Activated CD4-positive, CD25-positive, alpha-beta regulatory T cell treated with anti-CD3 and anti-CD28 coated beads, Interleukin-2, amount 50 U/mL, for 72 hours (primary cell): ENCODE measurements around the gene SEPHS2.
"Not testable (repeated sequence)": the region's sequence is repeated elsewhere in the genome, so short reads cannot be mapped to it uniquely, and the experiment has no call there.

Source experiments
- DNase-seq: peaks from one replicate; pipeline ENCODE4 v3.0.0; 2021

Gene SEPHS2

DNA sequence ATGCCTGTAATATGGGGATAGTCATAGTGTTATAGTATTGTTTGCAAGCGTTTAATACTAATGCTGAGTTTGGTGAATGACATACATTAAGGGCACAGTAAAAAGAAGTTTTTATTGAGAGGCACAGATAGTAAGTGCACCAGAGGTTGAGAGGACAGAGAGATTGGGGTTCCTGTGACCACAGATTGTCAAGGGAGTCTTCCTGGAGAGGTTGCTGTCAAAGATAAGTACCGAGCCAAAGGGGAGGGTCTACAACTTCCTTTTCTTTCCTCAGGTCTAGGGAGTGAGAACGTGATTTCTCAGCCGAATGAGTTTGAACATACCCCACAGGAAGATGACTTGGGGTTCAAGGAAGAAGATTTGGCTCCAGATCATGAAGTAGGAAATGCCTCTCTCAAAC, 48.6 kb downstream of the SEPHS2 start:
- DNase-seq = no peak

DNA sequence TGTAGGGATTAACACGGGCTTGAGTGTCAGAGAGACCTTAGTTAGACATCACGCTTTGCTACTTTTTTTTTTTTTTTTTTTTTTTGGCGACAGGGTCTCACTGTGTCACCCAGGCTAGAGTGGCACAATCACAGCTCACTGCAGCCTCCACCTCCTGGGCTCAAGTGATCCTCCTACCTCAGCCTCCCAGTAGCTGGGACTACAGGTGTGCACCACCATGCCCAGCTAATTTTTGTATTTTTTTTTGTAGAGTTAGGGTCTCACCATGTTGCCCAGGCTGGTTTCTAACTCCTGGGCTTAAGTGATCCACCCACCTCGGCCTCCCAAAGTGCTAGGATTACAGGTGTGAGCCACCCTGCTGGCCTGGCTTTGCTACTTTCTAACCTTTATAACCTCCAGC, 49.0 kb downstream of the SEPHS2 start:
- DNase-seq = not testable (repeated sequence)

DNA sequence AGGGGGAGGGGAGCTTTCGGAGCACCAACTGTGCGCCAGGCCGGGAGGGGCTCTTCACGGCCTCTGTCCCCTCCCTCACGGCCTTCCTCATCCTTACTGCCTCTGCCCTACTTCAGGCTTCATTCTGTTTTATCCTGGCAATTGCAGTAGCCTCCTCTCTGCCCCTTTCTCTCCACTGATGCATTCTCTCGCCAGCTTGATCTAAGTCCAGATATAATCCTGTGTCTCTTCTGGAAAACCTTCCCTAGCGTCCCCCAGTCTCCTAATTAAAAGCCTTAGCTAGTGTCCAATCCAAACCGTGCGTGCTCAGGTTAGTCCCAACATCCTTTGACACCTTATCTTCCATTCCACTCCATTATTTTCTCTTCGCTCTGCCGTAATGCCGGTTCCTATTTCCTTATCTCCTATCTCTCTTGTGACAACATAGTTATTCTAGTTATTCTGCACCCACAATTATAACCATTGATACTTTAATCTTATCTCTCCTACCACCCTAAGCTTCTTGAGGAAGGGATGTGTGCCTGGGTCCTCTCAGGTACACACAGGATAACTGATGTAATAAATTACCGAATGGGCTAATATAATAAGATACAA, 49.6 kb downstream of the SEPHS2 start:
- DNase-seq = no peak

DNA sequence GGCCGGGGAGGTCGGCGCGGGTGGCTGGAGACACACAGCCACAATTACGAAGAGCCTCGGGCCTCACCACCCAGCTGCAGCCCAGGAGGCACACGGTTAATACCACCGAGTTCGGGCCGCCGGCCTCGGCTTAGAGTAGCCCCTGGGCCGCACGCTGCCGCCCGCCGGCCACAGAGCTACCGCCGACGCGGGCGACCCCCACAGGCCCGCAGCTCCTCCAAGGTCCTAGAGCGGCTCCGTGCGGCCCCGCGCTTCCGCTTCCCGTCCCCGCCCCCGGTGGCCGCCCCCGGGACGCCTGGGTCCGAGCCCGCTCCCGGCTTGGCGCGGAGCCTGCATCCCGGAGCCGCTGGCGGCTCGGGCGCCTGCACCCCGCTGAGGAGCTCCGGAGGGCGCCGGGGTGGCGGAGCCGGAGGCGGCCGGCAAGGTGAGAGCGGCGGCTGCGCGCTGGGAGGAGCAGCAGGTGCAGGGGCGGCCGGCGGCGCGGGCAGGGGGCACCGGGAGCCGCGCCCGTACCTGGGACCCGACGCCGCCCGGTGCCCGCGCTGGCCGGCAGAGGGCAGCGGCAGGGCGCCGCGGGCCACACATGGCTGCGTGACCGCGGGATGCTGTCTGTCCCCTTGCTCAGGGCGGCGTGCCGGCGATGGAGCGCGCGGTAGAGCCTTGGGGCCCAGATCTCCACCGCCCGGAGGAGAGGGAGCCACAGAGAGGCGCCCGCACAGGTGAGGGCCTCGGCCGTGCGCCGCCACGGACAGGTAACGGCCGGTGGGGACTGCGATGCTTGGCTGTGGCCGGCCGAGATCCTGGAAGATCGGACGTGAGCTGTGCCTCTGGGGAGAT, 50.3 kb downstream of the SEPHS2 start, which contains the start of gene ZNF48:
ZNF48 (plus strand) TSS at position 266 of the 837 bp plus-strand sequence; CDS start at position 641, 375 bp downstream.
- peak; percentile 65 for DNase-seq

DNA sequence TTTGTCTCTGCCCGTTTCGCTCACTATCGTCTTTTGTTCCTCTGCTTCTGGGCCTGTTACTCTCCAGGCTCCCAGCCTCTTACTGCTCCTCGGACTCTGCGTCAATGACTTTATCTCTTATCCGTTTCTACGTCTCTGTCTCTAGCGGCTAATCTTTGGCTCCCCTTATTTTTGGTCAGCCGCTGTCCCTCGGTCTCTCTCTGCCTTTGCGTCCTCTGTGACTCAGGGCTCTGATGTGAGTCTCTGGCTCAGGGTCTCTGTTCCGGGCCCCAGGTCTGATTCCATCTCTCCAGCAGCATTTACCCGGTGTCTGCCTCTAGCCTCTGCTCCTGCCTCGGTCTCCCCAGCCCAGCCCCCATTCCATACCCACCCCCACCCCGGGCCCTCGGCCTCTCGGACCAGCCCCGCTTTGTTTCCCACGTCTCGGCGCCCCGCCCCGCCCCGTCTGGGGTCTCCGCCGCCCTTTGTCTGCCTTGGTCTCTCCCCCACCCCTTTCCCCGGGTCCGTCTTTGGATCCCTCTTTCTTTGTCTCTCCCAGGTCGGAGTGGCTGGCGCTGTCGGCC, 51.0 kb downstream of the SEPHS2 start:
- DNase-seq = no peak
